TTC549 (cell line): ENCODE data around the gene MRPL39.
"Not testable (repeated sequence)": the region's sequence is repeated elsewhere in the genome, so short reads cannot be mapped to it uniquely, and the experiment has no call there.

Experiments
- FAIRE-seq: peaks from 2 replicates; lab custom pipeline; 2012; peaks lifted over from hg19 to GRCh38; lab: Jason Lieb, UNC

Gene MRPL39

DNA sequence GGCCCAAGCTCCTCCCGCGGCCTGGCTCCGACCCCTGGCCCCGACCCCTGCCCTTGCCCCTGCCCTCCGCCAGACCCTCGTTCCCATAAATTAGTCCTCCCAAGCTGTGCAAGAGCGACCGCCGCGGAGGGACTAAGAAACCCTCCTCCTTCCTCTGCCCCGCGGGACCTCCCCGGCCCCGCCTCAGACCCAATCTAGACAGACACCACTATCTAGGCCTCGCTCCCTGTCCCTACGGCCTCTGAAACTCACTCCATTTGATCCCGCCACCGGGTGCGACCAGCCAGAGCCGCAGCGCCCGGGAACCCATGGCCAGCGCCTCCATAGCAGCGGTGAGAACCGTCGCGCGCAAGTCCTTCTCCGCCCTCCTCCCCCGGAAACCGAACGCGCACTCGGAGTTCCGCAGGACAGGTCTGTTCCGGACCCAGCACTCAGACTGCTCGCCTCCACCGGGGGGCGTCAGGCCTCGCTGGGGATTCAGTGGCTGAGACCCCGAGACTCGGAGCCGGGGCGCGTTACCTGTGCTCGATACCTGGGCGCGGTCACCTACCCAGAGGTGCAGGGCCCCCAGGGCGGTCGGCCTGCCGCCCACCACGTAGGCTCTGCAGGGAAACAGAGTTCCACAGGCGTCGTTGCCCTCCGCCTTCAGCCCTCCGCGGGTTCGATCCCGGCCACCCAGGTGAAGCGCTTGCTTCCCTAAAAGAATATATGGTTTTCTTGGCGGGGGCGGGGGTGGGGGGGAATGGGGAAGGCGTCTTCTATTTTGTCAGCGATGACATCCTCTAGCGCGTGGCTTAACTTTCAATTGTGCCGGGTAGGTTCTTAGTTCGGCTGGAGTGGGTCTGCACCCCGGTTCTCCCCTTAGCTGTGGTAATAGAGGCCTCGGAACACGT, at the start of gene MRPL39:
MRPL39 (minus strand) TSS at position 331 of the 893 bp plus-strand sequence; CDS start at position 325, 6 bp downstream.
- no peak for FAIRE-seq

DNA sequence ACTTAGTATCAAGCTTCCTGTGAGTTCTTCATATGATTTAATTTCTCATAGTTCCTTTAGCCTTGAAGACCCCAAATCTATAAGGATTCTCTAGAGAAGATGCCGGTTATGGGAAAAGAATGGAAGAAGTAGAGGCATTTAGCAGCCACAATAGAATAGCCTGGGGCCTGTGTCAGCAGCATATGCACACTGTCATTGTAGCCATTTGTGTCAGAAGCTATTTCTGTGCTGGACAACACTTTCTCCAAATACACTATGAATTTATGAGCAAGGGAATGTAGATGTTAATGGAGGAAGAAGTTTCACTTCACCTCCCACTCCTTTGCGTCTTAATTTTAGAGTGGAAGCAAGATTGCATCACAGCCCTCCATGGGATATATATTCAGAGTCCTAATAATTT, 49.1 kb upstream of the MRPL39 start:
- FAIRE-seq = no peak

DNA sequence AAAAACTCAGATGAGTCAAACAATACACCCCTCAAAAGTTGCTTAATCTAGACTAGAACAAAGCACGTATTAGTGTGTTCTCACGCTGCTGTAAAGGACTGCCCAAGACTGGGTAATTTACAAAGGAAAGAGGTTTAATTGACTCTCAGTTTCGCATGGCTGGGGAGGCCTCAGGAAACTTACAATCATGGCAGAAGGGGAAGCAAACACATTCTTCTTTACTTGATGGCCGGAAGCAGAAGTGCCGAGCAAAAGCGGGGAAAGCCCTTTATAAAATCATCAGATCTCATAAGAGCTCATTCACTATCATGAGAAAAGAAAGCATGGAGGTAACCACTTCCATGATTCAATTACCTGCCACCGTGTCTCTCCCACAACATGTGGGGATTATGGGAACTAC, 41.9 kb upstream of the MRPL39 start:
- no peak for FAIRE-seq

DNA sequence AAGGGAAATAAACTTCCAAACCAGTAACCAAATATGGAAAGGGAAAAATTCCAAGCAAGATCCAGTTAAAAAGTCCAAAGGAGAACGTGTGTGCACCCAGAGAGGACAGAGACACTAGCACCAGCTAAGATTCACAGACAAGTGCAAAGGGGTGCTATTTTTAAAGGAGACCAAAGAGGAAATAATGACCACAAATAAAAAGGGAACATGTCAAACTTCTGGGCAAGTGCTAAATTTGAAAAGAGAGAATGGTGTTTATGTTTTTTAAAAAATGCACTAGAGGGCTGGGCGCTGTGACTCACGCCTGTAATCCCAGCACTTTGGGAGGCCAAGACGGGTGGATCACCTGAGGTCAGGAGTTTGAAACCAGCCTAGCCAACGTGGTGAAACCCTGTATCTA, 40.4 kb upstream of the MRPL39 start:
- no peak for FAIRE-seq

DNA sequence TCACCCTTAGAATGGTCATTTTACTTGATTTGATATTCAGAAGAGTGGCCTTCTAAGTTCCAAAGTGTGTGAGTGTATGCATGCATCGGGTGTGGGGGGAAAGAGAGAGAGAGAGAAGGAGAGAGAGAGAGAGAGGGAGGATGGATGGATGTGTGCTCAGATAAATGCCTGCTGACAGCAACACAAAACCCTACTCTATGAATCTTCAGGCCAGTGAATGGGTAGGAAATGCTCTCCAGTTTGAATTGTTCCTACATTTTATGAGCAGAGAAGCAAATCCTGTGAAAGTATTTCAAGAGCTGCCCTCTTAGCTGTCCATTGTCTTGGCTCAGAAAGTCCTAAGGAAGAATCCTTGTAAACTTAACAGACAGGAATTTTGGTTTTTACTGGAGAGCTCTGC, 39.2 kb upstream of the MRPL39 start:
- no peak for FAIRE-seq

DNA sequence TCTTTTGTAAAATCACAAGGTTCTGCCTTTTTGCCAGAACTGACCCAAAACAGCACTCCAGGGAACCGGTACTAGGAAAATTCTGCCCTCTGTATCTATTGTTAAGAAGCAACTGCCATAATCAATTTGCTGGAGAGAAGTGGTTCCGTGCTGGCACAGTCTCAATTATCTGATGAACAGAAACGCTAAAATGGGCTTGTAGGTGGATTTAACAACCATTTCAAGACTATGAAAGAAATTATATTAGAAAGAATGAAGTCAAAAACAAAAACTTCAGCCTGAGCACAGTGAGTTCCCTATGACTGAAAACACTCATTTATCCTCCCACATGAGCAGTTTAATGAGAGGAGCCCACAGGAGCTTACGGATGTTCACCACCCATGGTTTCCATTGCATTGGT, 36.2 kb upstream of the MRPL39 start:
- FAIRE-seq = no peak

DNA sequence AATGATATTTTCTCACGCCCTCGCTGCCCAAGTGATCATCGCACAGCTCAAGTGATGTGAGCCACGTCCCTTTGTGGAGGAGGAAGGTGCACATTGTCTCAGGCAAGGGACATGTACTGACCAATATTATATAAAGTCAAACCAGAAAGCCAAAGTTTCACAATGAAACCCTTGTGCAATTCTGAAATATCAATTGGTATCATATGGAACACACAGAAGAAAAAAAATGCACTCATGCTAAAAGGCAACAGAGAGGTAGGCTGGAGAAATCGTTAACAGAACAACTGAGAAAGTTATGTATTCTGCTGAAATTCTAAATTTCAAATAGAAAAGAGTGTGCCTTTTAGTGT, 33.6 kb upstream of the MRPL39 start:
- FAIRE-seq = no peak

DNA sequence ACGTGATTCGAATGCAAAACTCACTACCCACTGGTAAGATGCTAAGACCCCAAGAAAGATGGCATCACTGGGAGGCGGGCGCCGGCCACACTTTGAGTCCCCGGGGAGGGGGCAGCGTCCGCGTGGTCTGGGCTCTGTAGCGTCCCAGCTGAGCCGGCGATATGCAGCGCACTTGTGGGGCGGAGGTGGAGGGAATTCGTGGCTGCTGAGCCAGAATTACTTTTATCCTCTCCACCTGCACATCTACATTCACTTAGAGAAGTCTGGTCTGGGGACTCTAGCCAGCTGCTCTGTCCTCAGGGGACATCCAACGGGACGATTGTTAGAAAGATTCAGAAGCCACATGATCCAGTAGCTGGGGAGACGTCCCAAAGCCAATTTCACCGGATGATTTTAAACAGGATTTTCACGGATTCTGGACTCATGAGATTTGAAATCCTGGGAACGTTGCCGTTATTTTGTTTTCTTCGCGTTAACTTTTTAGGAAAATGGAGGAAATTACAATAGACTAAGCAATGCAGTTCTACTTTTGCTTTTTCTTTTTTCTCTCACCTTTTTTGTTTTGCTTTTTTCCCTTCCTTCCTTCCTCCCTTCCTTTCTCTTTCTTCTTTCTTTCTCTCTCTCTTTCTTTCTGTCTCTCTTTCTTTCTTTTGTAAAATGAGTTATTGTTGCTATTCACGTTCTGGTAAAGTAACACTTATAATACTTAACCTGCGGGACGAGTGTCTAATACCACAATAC, 33.1 kb upstream of the MRPL39 start:
- FAIRE-seq = no peak

DNA sequence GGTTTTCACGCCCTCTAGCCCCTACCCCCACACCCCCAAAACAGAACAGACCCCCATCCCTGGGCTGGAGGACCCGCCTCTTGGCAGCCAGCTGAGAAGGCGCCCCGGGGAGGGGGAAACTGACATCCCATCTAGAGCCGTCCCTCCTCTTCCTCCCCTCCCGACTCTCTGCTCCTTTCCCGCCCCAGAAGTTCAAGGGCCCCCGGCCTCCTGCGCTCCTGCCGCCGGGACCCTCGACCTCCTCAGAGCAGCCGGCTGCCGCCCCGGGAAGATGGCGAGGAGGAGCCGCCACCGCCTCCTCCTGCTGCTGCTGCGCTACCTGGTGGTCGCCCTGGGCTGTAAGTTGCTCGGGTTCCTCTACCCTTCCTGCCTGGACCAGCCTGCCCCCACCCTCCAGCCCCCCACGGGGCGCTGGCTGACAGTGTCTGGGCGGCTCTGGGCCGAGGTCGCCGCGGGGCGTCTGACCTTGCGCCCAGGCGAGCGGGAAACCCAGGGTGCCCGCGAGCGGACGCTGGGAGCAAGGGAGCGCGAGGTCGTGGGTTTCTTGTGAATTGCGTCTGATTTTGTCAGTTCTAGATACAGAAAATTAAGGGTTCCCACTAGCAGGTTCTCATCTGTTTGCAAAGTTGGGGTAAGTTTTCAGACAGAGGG, 32.4 kb upstream of the MRPL39 start:
- no peak for FAIRE-seq

DNA sequence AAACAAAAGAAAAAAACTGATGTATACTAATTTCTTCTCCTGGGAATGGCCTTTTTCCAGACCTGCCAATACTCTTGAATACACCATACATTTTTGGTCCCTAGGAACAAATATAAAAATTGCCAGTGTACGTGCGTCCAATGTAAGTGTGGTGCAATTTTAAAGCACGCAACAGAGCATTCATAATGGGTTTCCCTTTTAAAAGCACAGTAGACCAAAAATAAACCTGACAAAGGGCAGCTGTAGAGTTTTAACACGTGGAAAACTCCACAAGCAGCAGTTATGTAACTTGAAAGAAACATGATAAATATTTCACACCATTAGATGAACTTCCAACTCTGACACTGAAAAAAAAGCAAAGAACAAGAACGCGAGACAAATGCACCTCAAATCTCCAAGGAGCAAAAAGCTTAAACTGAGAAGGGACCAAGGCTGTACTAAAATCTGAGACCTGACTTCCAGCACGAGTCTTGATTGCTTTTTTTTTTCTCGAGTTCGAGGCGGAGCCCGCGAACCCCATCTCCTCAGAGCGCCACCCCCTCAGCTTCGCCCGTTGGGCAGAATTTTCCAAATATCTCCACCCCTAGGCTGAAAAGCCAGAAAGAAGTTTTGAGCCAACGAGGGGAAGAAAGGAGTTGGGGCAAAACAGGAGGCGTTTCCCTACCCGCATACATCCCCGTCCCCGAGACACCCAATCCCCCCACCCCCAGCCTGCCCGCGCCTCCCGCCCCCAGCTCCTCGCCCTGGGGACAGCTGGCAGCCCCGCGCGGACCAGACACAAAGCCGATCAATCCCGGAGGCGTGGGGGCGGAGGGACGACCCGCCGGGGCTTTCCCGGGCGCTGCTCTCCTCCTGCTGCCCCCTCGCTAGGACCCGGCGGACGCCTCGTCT, 31.6 kb upstream of the MRPL39 start, which contains the start of gene JAM2:
JAM2 (plus strand) TSS at position 599 of the 891 bp plus-strand sequence. CDS start 564 bp downstream, outside the sequence.
- no peak for FAIRE-seq

DNA sequence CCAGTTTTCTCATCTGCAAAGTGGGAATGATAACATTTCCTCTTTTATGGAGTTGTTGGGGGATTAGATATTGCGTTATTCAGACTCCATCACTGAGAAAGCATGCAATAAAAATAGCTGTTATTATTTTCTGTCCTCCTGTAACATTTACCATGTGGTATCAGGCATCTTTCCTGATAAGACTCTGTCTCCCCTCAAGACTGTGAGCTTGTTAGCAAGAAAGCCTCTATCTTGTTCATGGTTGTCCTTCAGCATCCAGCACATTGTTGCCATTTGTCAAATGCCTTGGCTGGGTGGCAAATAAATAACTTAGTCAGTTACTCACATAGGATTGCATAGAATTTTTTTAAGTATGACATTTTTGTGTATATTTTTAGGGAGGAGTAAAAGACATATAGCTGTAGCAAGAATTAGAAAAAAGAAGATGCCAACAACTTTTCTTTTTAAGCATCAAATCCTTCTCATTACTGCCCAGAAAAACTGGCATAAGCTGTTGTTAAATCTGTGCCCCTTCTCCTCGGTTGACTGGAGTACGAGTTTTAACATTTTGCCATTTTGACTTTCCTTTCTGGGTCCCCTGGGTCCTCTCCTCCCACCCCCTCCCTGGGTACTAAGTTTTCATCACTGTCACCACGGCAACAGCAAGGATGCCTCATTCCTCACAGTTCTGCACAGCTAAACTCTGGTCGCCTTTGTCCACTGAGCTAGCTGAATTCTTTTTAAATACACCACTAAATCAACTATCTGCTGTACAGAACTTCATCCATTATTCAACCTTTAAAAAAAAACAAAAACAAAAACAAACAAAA, 30.8 kb upstream of the MRPL39 start:
- FAIRE-seq = no peak

DNA sequence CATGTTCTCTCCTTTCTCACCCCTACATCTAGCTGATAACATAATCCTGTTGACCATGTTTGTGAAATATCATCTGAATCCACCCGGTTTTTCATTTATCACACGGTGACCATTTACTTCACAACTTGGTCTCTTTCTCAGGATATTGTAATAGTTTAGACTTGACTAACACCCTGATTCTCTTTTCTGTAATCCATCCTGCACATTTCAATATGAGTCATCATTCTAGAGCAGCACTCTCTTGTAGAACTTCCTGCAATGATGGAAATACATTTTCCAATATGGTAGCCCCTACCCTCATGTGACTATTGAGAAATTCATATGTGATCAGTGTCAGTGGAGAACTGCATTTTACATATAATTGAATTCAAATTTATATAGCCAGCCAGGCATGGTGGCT, 29.4 kb upstream of the MRPL39 start:
- no peak for FAIRE-seq

DNA sequence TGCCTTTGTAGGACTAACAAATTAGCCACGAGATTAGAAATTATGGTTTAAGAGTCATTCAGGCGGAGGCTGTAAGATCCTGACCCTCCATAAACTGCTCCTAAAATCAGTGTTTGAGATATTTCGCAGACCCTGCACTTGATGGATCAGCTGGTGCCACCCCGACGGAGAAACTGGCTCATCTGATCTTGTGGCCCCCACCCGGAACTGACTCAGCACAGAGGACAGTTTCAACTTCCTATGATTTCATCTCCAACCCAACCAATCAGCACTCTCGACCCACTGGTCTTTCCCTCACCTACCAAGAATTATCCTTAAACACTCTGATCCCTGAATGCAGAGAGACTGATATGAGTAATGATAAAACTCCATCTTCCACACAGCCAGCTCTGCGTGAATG, 28.0 kb upstream of the MRPL39 start:
- no peak for FAIRE-seq

DNA sequence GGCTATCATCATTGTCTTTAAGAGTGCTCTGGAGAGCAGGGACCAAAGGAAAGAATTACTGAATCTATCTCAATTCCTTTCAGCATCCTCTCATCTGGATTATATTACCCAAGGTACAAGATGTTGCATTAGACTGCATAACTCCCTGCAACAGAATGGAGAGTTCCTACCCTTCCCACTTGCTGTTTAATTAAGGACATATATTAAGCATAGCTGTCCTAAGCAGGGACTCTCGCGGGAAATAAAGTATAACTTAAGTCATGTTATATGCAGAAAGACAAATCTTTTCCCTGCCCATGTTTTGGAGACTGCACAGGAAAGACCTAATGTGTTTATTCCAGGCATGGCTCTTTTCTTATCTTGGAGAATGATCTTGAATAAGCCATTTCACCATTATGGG, 25.0 kb upstream of the MRPL39 start:
- FAIRE-seq = no peak

DNA sequence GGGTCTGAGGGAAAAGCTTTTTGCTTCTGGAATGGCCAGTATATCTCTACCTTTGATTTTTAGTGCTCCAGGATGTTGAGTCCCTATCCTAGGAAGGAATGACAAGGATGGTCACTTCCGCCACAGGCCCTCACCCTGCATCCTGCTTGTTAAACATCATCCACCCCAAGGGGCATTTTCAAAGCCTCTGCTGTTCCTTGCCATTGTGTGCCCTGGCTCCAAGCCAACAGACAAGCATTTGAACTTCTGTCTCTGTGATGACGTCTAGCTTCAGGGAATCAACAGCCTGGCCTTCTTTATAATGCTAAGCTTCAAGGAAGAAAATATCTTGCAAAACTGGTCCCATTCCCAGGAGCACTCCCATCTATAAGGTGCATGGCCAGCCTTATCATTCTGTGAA, 19.5 kb upstream of the MRPL39 start:
- FAIRE-seq = no peak

DNA sequence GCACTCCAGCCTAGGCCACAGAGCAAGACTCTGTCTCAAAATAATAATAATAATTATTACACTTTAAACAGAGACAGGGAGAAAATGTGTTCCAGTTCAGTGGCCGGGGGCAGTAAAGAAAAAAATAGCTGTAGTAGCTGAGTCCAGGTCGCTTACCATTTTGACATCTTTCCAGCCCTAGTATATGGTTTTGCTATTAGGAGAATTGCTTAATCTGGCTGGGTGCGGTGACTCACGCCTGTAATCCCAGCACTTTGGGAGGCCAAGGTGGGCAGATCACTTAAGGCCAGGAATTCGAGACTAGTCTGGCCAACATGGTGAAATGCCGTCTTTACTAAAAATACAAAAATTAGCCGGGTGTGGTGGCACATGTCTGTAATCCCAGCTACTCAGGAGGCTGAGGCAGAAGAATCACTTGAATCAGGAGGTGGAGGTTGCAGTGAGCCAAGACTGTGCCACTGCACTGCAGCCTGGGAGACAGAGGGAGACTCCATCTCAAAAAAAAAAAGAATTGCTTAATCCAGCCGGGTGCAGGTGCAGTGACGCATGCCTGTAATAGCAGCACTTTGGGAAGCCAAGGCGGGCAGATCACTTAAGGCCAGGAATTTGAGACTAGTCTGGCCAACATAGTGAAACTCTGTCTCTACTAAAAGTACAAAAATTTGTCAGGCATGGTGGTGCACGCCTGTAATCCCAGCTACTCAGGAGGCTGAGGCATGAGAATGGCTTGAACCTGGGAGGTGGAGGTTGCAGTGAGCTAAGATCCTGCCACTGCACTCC, 18.7 kb upstream of the MRPL39 start:
- not testable (repeated sequence) for FAIRE-seq

DNA sequence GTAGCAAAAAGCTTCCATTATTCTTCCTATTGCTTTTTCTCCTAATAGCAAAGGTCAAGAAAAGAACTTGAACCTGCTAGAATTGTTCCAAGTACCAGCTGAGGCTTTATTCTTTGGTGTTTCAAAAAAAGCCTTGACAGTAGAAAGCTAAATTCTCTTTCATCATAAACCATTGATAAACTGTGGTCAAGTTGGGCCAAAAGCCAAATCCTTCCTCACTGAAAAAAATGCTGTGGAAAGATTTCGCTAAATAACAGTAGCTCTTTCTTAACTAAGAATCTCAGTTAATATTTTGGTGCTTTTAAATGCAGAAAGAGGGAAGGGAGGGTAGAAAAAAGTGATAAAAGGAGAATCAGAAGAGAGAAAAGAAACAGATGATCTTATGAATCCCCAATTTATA, 17.8 kb upstream of the MRPL39 start:
- FAIRE-seq = no peak

DNA sequence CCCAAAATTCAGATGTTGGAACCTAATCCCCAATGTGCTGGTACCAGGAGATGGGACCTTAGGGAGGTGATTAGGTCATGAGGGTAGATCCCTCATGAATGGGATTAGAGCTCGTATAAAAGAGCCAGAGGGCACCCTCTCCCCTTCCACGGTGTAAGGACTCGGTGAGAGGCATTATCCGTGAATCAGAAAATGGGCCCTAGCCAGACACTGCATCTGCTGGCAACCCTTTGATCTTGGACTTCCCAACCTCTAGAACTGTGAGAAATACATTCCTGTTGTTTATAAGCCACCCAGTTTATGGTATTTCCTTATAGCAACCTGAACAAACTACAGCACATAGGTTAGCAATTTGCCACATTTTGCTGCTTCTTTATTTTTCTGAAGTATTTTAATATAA, 17.2 kb upstream of the MRPL39 start:
- no peak for FAIRE-seq

DNA sequence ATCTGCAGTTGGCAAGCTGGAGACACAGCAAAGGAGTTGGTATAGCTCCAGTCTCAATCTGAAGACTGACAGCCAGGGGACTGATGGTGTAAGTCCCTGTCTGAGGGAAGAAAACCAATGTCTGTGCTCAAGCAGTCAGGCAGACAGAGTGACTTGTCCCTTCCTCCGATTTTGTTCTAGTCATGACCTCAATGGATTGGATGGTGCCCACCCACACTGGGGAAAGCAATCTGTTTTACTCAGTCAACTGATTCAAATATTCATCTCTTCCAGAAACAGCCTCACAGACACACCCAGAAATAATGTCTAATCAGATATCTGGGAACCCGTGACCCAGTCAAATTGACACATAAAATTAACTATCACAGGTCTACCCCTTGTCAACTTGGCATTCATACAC, 11.9 kb upstream of the MRPL39 start:
- FAIRE-seq = no peak

DNA sequence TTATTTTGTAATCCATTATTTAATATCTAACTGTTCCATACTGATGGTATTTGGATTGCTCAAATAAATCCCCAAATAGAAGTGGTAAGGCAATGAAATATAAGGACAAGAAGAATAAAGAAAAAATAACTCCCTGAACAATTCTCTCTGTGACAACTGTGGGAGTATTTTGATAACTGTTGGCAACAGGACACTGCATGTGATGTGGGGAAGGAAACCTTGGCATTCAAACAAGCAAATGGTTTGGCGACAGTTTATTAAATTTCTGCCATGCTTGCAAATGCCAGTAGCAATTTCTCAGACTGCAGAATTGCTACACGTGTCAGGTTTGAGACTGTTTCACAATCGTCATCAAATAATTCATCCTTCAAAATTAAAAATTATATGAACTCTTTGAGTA, 8.6 kb upstream of the MRPL39 start:
- no peak for FAIRE-seq
